Gastroesophageal sphincter (tissue), 3 donors: Measurements from ENCODE around the gene BOD1L2.

Experiments
- CTCF ChIP-seq, 4 experiments: fragments of 200-600 bp in 2 of 4; fragments of 450-650 bp in 2 of 4; sonication (generic) in 1 of 4; IDR thresholded peaks; one replicate each; pipeline ENCODE4 v1.5.1; 2017 to 2019; ENCODE audit warnings: antibody characterized with exemption in 4 of 4, mild to moderate bottlenecking in 2 of 4, moderate library complexity in 2 of 4
- EP300 ChIP-seq: sonication (generic); formaldehyde crosslinking; IDR thresholded peaks from one replicate; pipeline ENCODE4 v1.6.1; 2017; ENCODE audit warnings: antibody characterized with exemption, mild to moderate bottlenecking

GRCh38 chr18:57113799-57114420, 33.0 kb upstream of the BOD1L2 start:
- TF ChIP-seq CTCF (IDR thresholded peaks at IDR 0.05) (no peak), EP300 (no peak)
